Body of pancreas (tissue), 4 donors: Measurements from ENCODE around the gene OVCH1.

Experiments
- CTCF ChIP-seq, 7 experiments: fragments of 450-650 bp in 4 of 7; fragments of 200-600 bp in 3 of 7; sonication (generic) in 3 of 7; IDR thresholded peaks; one replicate each; pipeline ENCODE4 v1.5.1; 2016 to 2019; ENCODE audit warnings: antibody characterized with exemption in 7 of 7
- POLR2A ChIP-seq, 3 donors: fragments of 450-650 bp; IDR thresholded peaks; one replicate each; pipeline ENCODE4 v1.6.1; 2016; ENCODE audit warnings: antibody characterized with exemption in 3 of 3, mild to moderate bottlenecking in 2 of 3

- no peak for TF ChIP-seq CTCF (IDR thresholded peaks at IDR 0.05)
- no peak for TF ChIP-seq POLR2A (IDR thresholded peaks at IDR 0.05)
Measured at GRCh38 chr12:29492891-29493290, 4.6 kb downstream of the OVCH1 start.
